Measurements from ENCODE around the gene BAZ1B.

DNA sequence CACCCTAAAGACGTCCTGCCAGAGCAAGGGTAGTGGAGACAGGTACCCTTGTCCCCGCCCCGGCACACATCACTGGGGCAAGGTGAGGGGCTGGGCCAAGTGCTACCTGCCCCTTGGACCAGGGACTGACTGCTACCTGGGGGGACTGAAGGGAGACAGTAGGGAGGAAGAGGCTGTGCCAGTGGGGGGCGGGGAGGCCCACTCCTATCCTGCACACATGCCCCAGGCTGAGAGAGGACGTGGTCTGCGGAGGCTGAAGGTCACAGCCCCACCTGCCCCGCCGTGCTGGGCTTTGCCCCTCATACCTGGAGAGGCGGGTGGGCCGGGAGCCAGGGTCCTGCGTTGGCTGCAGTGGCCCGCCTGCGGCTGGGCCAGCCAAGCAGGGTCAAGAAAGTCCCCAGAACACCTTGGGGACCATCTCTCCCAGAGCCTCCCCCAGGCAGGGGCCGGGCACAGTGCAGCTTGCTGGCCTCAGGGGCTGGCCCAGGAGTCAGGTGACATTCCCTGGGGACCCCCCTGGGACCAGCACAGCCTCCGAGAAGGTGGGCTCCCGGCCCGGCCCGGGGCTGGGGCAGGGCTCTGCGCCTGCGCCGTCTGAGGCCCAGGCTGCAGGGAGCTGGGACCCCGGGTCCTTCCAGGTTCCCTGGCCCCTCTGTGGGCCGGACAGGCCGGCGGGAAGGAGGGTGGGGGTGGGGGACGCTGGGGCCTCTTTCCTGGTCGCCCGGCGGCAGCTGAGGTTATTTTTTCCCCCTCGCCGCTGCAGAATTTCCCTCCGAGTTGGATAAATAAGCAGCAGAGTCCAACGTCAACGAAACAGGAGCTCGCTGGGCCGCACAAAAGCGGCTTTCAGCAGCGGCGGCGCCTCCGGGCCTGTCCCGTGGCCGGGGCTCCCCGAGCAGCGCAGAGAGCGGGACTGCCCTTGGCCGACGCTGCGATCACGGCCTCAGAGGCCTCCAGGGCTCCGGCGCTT is 98.3 kb downstream of the BAZ1B start:
- TF ChIP-seq, protein P1, sequence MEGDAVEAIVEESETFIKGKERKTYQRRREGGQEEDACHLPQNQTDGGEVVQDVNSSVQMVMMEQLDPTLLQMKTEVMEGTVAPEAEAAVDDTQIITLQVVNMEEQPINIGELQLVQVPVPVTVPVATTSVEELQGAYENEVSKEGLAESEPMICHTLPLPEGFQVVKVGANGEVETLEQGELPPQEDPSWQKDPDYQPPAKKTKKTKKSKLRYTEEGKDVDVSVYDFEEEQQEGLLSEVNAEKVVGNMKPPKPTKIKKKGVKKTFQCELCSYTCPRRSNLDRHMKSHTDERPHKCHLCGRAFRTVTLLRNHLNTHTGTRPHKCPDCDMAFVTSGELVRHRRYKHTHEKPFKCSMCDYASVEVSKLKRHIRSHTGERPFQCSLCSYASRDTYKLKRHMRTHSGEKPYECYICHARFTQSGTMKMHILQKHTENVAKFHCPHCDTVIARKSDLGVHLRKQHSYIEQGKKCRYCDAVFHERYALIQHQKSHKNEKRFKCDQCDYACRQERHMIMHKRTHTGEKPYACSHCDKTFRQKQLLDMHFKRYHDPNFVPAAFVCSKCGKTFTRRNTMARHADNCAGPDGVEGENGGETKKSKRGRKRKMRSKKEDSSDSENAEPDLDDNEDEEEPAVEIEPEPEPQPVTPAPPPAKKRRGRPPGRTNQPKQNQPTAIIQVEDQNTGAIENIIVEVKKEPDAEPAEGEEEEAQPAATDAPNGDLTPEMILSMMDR (IDR thresholded peaks at IDR 0.05) = no peak
- TF ChIP-seq POLR2A (IDR thresholded peaks at IDR 0.05) = no peak

Data from esophagus squamous epithelium (tissue), 4 donors.